Stimulated activated CD4-positive, alpha-beta T cell treated with anti-CD3 and anti-CD28 coated beads, Interleukin-1b, Interleukin-23, amount 100 ng/mL, for 4 hours (primary cell): ENCODE measurements around the gene SLC23A2.
"Not testable (repeated sequence)": the region's sequence is repeated elsewhere in the genome, so short reads cannot be mapped to it uniquely, and the experiment has no call there.

ENCODE experiments used
- DNase-seq, 2 donors: peaks; one replicate each; pipeline ENCODE4 v3.0.0-alpha.2; 2020; ENCODE audit warnings: low read depth in 2 of 2

SLC23A2 gene

DNA sequence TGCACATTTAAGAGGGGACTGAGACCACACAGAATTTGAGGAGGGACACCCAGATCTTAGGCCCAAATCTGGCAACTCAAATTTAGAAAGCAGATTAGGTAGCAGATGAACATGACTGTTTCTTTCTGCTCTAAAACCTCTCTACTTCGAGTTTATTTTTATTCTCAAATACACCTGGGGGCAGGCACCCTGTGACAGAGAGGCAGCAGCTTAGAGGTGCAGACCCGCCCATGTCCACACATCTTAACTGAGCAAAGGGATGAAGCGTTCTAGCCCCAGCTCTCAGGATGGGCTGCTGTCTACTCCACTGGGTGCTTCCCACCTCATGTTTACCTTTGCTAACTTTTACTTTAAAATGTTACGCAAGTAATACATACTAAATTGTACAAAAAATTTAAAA lies 125.0 kb downstream of the SLC23A2 start:
- no peak for DNase-seq

DNA sequence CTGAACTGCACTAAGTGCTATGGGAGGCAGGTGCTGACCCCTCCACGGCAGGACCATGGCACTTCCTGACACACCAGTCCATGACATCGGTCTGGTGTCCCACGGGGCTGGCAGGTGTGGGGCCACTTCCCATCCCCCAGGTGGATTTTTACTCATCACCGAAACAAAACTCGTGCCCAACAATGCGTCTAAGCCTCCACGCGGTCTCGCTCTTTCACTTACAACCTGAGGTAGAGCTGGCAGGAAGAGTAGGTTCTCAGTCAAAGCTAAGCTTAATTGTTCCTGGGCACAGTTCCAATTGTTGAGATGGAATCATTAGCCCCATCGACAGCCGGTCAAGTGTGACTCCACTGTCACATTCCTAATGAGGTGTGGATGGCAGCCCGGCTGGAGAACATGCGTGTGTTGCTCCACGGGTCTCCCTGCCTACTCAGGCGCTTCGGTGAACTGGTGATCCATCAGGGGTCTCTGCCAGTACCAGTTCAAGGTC lies 125.7 kb downstream of the SLC23A2 start:
- DNase-seq: no peak

DNA sequence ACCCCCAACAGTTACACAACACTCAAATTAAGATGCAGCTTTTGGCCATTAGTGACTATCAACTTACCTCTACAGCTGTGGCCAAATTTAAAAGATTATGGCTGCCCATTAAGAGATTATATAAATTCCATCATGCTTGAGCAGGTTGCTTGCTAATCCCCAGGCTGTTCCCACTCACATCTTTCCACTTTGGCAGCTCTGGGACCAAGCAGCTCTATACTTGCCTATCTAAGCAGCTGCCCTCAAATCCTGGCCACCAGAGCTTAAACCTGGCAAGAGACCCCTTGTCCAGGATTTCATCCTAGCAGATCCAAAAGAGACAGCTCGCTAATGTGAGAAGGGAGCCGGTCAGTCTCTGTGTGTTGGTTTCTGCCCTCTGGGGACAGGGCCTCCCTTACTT lies 127.9 kb downstream of the SLC23A2 start:
- no peak for DNase-seq

DNA sequence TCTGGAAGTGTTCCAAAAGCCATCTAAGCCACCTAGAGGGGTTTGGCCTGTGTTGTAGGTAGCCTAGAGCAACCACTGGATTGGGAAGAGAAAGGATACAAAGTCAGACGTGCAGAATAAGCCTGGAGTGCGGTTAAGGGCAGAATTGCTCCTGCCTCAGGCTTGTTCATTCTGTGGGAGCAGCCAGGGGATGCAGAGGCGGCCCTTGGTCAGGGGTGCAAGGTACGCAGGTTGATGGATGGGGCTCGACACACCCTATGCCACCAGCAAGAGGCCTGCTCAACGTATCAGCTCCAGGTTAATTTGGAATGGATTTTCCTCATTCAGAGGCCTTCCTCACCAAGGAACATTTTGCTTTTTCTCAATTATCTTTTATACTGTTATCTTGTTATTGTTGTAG lies 129.8 kb downstream of the SLC23A2 start:
- no peak for DNase-seq

DNA sequence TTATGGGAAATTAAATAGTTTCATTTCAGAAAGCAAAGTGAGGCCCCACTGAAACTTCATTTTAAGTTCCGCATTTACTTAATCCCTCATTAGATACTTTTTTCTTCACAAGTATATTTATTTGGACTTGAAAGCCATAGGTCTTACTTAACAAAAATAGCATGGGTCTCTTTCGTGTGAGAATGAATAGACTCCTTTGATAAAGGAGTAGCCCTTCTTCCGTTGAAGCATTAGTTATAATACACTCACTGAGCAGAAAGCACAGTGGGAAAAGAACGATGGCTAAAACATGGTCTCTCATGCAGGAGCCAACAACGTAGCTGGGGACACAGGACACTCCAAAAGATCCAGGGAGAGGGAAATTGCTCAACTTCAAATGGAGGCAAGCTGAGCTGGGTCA lies 130.4 kb downstream of the SLC23A2 start:
- DNase-seq: no peak

DNA sequence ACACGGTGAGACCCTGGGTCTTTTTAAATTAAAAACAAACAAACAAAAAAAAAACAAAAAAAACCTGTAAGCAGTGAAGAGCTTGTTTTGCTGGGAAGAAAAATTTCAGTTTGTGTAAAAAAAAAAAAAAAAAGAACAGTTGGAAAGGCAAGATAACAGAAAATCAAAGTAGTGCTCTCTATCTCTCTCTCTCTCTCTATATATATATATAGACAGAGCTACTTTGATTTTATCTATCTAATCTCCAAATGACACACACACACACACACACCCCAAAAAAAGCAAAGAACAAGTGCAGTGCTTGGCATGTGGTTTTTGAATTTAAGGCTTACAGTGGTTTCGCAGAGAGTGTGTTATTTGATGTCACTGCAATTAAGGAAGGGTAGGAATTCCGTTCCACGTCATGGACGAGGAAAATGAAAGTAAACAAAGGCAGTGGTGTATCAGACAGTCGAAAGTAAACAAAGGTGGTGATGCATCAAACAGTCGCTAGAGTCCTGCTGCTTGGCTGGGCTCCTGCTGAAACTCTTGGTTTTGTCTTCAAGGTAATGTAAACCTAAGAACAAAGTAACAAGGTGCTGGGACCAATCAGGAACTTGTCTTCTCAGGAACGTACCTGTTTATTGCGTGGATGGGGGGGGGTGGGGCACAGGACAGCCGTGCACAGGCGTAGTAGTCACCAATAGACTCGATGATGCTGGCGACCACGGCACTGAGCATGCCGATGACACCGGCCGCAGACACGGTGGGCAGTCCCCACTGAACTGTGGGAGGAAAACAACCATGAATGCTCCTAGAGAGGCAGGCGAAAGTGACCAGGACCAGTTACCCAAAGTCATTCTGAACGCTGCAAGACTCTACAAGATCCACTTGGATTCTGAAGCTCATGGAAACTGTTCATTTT lies 131.8 kb downstream of the SLC23A2 start:
- DNase-seq: no peak

DNA sequence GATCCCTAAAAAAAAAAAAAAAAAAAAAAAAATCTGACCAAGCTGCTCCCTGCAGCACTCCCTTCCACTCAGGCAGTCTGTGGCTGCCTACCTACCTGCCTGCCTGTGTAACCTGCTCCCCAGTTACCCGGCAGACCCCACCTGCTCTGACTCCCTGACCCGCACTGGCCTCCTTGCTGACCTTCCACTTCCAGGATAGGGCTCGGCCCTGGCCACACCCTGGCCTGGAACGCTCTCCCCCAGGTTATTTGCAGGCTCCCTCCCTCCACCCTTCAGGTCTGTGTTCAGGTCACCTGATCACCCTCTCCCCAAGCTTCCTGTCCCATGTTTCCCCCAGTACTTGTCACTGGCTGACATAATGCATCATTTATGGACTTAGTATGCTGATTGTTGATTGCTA lies 134.3 kb downstream of the SLC23A2 start:
- no peak for DNase-seq

DNA sequence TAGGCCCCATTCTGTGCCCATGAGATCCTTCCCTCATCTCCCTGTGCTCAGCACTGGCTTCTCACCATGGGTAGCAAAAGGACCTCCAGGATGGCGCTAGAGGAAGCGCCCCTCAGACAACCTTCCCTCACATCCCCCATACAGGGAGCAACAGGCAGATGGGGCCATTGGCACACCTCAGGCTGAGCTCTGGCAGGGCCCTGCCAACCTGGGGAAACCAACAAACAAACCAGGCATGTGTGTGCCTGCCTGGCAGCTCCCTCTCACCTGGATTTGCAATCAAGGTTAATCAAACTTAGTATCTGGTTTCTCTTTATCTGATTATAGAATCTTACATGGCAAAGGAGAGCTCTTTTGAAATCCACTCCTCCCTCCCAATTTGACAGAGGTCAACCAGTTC lies 134.9 kb downstream of the SLC23A2 start:
- DNase-seq: no peak

DNA sequence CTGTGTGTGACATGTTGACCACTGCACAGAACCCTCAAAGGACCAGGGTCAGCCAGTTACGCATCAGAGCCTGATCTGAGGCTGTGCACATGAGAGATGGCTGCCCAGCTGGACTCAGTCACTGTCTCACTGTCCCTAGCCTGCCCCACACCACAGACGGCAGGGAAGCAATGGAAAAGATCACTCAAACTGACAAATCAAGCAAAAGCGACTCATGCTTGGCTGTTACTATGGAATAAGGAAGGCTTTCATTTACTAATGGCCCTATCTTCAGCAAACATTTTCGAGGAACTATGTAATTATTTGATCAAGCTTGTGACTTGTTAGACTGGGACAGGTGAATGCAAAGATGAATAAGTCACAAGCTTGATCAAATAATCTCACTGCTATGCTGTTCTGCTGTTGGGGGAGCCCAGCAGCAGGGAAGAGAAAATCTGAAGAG lies 137.0 kb downstream of the SLC23A2 start:
- no peak for DNase-seq

DNA sequence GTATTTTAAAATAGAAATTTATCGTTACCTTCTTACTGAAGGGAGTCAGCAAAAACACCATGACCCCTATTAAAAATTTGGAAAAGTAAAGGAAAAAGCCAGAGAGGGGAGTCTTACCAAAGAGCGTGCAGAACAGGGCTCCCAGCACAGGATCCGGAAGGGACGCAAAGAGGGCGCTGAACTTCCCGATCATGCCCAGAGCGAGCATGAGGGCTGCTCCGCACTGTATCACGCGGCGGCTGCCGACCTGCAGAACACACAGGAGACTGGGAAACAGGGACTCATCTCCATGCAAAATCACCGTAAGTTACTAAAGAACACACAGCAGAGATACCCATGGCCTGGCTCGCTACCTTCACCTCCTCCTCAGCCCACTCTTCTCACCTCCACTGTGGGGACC lies 138.6 kb downstream of the SLC23A2 start:
- DNase-seq: no peak

DNA sequence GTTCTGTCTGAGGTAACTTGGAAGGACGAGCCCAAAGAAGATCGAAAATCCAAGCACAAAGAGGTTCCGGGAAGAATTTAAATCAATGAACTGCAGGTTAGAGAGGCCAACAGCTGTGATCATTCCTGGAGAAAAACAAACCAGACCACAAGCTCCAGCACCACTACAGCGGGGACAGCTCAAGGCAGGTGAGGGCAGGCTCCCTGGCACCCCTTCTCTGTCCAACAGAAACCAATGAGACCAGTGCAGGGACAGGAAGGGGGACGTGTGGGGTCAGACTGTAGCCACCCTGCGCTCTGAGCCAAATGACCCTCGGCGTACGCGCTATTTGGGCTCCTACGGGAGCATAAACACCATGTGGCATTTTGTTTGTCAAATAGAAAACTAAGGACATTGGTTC lies 139.3 kb downstream of the SLC23A2 start:
- no peak for DNase-seq

DNA sequence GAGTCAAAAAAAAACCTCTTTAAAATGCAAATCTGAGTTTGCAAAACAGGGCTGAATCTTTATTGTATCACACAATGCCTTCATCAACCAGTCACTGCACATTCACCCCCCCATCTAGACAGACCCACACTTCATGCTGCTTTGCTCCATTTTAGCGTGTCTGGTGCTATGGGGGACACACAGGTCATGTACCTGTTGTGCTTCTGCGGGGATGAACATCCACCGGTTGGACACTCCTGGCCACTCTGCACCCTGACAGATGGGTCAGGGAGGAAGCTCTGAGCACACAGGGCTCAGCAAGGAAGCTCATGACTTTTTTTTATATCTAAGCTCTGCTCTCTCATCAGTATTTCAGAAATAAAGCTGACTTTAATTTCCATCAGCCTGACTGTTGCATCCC lies 143.3 kb downstream of the SLC23A2 start:
- DNase-seq: no peak

DNA sequence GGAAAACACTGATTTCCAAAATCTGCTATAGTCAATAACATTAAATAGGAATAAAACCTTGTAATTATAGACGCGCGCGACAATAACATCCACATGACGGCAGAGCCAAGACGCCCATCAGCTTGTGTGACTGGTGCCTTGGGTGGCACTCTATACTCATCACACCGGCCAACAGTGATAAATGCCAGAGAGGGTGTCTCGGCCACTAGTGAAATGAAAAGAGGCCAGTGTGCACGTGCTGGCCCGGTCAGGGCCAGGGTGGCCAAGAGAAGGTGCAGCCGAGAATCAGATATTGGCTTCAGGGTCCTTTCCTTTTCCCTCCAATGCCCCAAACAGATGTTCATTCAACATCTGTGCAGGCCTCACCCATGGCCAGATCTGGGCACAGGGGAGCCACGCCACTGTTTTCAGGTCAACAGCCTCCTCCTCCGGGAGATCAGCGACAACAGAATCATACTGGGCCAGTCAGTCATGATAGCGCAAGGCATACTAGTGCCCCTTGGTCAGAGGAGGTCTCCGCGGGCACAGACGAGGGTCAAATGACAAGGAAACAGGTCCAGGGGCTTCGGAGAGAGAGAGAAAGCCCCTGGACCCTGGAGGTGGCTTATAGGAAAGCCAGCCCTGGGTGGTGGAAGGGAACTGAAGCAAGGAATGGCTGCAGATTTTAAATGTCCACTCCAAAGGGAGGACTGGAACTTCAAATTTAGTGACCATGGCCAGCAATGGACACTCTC lies 145.1 kb downstream of the SLC23A2 start:
- no peak for DNase-seq

DNA sequence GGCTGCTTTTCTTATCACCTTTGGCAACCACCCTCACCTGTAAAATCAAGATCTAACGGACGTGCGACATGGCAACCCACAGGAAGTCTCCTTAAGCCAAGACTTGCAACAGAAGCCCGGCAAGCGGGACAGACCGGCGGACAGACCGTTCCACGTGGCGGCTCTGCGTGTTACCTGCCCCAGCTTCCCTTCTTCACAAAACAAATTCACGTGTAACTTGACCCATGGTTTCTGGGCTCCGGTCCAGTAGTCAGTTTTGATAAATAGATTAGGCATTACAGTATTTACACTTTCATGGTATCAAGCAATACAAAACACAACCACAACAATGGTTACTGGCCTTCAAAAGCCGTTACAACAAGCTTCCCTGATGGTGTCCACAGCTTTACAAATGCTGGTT lies 145.8 kb downstream of the SLC23A2 start:
- DNase-seq: no peak

DNA sequence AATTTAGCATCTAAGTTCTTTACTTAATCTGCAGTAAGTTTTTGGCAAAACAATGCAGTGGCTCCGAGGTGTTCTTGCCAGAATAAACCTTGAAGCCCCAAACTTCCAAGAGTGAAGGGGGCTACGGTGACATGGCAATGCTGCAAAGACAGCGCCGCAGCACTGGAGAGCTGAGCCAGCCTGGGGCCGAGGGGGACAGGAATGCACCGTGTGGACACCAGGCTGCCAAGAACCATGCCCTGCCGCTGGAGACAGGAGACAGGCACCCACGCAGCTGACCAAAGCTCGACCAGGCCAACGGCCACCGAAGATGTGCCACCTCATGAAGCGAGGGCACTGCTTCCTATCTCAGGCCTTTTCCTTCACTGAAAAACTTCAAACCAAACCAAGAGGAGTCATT lies 146.2 kb downstream of the SLC23A2 start:
- no peak for DNase-seq

DNA sequence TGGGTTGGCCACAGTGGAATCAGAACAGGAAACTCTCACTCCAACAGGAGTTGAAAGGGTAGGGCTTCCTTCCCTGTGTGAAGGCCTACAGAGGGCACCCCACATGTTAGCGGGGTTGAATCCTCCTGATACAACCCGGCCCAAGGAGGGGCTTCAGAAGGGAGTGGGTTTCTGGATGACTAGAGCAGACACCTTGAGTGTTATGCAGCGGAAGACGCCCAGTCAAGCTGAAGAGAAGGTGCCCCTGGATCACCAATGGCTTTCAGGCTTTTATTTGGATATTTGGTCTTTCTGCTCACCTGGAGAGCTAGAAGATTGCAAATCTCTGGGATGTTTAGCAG lies 146.8 kb downstream of the SLC23A2 start:
- DNase-seq: no peak

DNA sequence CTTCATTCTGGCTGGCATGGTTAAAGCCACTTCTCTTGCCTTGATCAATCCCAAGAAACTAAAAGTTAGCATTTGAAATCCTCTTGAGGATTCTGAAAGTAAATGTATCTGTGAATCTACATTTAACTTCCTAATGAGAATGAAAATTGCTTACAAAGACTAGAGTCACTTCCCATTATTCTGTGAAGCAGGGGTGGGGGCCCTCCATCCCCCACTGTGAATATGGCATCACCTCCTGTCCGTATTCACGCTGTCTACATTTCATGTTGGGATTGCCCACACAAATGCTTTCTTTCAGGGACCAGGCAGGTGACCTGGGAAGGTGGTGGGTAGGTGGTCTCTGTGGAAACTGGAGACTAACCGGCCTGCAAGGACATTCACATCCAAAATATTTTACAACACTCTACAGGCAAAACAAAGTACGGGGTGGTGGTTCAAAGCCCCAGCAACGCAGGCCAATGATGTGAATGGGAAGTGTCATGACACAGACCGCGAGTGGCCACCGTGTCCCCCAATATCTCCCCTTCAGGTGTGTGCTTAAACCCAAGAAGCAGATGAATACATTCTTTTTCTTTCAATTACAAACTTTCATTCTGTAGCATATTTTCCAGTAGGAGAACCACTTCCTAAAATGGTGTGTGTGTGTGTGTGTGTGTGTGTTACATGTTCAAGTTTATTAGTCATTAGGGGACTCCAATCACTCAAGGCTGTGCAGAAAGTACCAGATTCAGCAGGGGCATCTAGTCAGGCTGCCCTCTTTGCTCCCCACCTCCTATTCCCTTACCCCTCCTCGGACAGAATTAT lies 147.4 kb downstream of the SLC23A2 start:
- no peak for DNase-seq

DNA sequence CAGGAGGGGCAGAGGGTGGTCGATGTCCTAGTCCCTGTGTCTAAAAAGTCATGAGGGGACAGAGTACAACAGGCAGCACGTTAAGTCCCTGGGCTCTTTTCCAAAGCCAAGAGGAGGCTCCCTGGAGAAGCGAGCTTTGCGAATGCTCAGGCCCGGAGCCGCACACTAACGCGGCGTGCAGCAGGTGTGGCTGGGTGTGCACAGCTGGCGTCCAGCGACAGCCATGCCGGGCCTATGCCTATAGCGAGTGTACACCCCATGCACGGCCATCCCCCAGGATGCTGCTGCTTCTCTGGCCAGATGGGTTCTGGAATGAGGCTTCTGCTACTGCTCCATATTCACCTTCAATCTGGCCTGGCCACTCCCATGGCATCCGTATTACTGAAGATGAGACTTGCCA lies 148.3 kb downstream of the SLC23A2 start:
- no peak for DNase-seq

DNA sequence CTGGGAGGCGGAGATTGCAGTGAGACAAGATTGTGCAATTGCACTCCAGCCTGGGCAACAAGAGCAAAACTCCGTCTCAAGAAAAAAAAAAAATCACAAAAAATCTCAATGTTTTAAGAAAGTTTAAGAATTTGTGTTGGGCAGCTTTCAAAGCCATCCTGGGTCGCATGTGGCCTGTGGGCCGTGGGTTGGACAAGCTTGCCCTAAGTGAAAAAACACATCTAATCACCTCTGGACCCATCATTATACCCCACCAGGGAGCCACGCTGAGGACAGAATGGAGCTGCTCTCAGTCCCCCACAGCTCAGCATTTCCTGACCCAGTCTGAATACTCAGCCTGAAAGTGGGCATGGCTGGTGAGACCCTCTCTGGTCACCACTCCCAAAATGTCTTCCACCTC lies 150.3 kb downstream of the SLC23A2 start:
- no peak for DNase-seq

DNA sequence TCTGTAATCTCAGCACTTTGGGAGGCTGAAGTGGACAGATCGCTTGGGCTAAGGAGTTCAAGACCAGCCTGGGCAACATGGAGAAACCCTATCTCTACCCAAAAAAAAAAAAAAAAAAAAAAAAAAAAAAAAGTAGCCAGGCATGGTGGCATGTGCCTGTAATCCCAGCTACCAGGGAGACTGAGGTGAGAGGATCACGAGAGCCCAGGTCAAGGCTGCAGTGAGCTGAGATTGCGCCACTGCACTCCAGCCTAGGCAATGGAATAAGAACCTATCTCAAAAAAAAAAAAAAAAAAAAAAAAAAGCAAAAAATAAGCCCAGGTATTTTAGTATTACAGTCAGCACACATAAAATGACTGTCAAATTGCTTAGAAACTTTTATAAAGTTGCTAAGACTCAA lies 152.5 kb downstream of the SLC23A2 start:
- not testable (repeated sequence) for DNase-seq

DNA sequence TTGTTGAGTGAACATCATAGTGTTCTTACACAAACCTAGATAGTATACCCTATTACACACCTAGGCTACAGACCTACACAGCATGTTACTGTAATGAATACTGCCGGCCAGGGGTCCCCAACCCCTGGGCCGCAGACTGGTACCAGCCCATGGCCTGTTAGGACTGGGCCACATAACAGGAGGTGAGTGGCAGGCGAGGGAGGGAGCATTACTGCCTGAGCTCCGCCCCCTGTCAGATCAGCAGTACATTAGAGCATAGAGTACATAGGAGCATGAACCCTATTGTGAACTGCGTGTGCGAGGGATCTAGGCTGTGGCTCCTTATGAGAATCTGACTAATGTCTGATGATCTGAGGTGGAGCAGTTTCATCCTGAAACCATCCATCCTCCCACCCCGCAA lies 153.3 kb downstream of the SLC23A2 start:
- no peak for DNase-seq

DNA sequence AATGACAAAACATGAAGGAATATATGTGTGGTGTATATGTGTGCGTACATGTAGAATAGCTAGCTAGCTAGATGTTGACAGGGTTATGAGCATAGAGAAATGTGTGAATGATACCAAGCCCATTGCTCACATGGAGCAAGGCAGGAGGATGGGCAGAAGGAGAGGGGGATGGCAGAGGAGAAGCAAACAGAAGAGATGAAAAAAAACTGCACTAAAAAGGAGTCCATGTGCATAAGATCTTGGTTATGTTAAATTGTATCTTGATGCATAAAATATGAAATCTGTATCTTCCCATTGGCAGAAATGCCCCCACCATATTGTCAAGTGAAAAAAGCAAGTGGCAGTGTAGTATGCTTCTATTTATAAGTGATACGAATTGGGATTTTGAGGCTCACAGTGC lies 154.5 kb downstream of the SLC23A2 start:
- DNase-seq: no peak
